ENCODE results near the gene UGT1A9. TPM values are rescaled to one million over a fixed set of nuclear protein-coding genes. Genes with fewer than 3 reads are reported as not detected.

UGT1A9 gene
- total and polyA plus RNA-seq, 4 donors: not detected

GRCh38 chr2:233820774-233821105 lies 149.0 kb downstream of the UGT1A9 start:
- no peak overlapping the region for H3K4me3 ChIP-seq
- TF ChIP-seq CTCF (IDR thresholded peaks at IDR 0.05; ENCODE audit: control extremely low read depth, extremely low read depth): no peak
- no peak overlapping the region for H3K9ac ChIP-seq (ENCODE audit: insufficient read depth in 1 of 2, low read length in 2 of 2)
- 85 to 90% methylated on average over 6 of the region's 6 CpGs for WGBS, 2 donors
- peaks cover 0 to 2% (median 0%) of the 10 kb centered on the region in 4 donors for H3K9me3 ChIP-seq (ENCODE audit: control insufficient read depth in 4 of 4, insufficient read depth in 3 of 4, low read length in 3 of 4)
- H3K4me1 ChIP-seq (ENCODE audit: control insufficient read depth in 5 of 5, insufficient read depth in 5 of 5, low read length in 5 of 5): no peaks in the 10 kb centered on the region
- H3K27ac ChIP-seq (ENCODE audit: low read depth in 1 of 2, low read length in 1 of 2): no peak overlapping the region
- H3K36me3 ChIP-seq (ENCODE audit: control insufficient read depth in 4 of 4, insufficient read depth in 4 of 4, low read length in 4 of 4): no peaks in the 10 kb centered on the region
- no peak for ATAC-seq (ENCODE audit: insufficient read depth, low FRiP score)
- no peaks in the 10 kb centered on the region for H3K27me3 ChIP-seq (ENCODE audit: control insufficient read depth in 3 of 3, insufficient read depth in 3 of 3, low read length in 2 of 3)
- DNase-seq: no peak

DNA sequence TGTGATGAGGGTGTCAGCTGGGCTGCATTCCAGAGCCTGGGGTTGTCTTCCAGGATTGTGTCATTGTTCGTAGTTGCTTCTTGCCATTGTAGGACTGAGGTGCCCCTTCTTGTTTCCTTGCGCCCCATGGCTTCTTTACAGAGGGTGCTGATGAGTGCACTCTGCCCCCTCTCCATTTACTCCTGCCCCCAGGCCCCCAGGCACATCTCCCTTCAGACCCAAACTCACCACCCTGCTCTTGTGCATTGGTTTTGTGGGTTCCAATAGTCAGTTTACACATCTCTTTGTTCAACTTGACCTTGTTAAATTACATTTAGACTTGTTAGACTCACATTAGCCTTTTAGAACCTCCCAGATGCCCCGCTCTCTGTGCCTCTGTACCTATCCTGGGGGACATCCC lies 149.5 kb downstream of the UGT1A9 start:
- H3K4me3 ChIP-seq: no peak overlapping the region
- DNase-seq (no peak), ATAC-seq (ENCODE audit: insufficient read depth, low FRiP score) (no peak)
- H3K4me1 ChIP-seq (ENCODE audit: control insufficient read depth in 5 of 5, insufficient read depth in 5 of 5, low read length in 5 of 5): no peaks in the 10 kb centered on the region
- peaks cover 0 to 2% (median 0%) of the 10 kb centered on the region in 4 donors for H3K9me3 ChIP-seq (ENCODE audit: control insufficient read depth in 4 of 4, insufficient read depth in 3 of 4, low read length in 3 of 4)
- no peaks in the 10 kb centered on the region for H3K36me3 ChIP-seq (ENCODE audit: control insufficient read depth in 4 of 4, insufficient read depth in 4 of 4, low read length in 4 of 4)
- no peaks in the 10 kb centered on the region for H3K27me3 ChIP-seq (ENCODE audit: control insufficient read depth in 3 of 3, insufficient read depth in 3 of 3, low read length in 2 of 3)
- H3K9ac ChIP-seq (ENCODE audit: insufficient read depth in 1 of 2, low read length in 2 of 2): no peak overlapping the region
- H3K27ac ChIP-seq (ENCODE audit: low read depth in 1 of 2, low read length in 1 of 2): no peak overlapping the region
- WGBS, 2 donors: 92 to 98% methylated on average over 3 of the region's 3 CpGs
- no peak for TF ChIP-seq CTCF (IDR thresholded peaks at IDR 0.05; ENCODE audit: control extremely low read depth, extremely low read depth)

GRCh38 chr2:233821709-233822100 lies 150.0 kb downstream of the UGT1A9 start:
- no peak for DNase-seq

More at GRCh38 chr2:233821709-233822100, 150.0 kb downstream of the UGT1A9 start:
- WGBS, 2 donors: 92 to 95% methylated on average over 8 of the region's 8 CpGs
- H3K36me3 ChIP-seq (ENCODE audit: control insufficient read depth in 4 of 4, insufficient read depth in 4 of 4, low read length in 4 of 4): no peaks in the 10 kb centered on the region
- no peak for ATAC-seq (ENCODE audit: insufficient read depth, low FRiP score)
- H3K4me1 ChIP-seq (ENCODE audit: control insufficient read depth in 5 of 5, insufficient read depth in 5 of 5, low read length in 5 of 5): no peaks in the 10 kb centered on the region
- H3K9ac ChIP-seq (ENCODE audit: insufficient read depth in 1 of 2, low read length in 2 of 2): no peak overlapping the region
- no peaks in the 10 kb centered on the region for H3K27me3 ChIP-seq (ENCODE audit: control insufficient read depth in 3 of 3, insufficient read depth in 3 of 3, low read length in 2 of 3)
- no peak overlapping the region for H3K27ac ChIP-seq (ENCODE audit: low read depth in 1 of 2, low read length in 1 of 2)
- H3K4me3 ChIP-seq: no peak overlapping the region
- peaks cover 0 to 2% (median 0%) of the 10 kb centered on the region in 4 donors for H3K9me3 ChIP-seq (ENCODE audit: control insufficient read depth in 4 of 4, insufficient read depth in 3 of 4, low read length in 3 of 4)
- no peak for TF ChIP-seq CTCF (IDR thresholded peaks at IDR 0.05; ENCODE audit: control extremely low read depth, extremely low read depth)
